Measurements from ENCODE around the gene SUGP1.

DNA sequence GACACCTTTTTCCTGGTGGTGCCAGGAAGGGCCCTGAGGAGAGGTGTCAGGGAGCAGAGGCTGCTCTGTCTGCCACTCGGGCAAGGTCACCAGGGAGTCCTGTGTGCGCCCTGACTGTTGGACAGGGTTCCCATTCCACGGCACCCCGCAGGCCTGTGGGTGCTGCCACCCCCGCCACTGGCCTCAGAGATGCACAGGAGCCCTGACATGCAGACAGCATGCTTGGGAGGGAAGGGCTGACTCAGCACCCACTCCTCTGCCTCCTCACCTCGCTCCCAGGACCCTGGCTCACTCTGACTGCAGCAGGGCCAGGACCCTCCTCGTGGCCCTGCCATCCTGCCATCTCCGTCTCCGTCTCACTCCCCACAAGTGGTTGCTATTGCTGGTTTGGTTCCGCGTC is 25.7 kb upstream of the SUGP1 start:
- TF ChIP-seq CTCF (conservative IDR thresholded peaks at IDR 0.05; ENCODE audit: low read depth, low read length) (no peak), RAD21 (IDR thresholded peaks at IDR 0.05; ENCODE audit: low read length) (no peak), POLR2A (IDR thresholded peaks at IDR 0.05; ENCODE audit: low read depth, low read length) (no peak), RFX5 (IDR thresholded peaks at IDR 0.05; ENCODE audit: low read depth, low read length) (no peak), FOS (IDR thresholded peaks at IDR 0.05; ENCODE audit: low read depth, low read length) (no peak), SMC3 (IDR thresholded peaks at IDR 0.05; ENCODE audit: low read depth, low read length) (no peak), MXI1 (IDR thresholded peaks at IDR 0.05; ENCODE audit: borderline replicate concordance, low read depth, low read length) (no peak), RCOR1 (IDR thresholded peaks at IDR 0.05; ENCODE audit: insufficient replicate concordance, low read length) (no peak), CEBPB (IDR thresholded peaks at IDR 0.05; ENCODE audit: low read depth, low read length) (no peak)
- TF ChIP-seq, protein P1, sequence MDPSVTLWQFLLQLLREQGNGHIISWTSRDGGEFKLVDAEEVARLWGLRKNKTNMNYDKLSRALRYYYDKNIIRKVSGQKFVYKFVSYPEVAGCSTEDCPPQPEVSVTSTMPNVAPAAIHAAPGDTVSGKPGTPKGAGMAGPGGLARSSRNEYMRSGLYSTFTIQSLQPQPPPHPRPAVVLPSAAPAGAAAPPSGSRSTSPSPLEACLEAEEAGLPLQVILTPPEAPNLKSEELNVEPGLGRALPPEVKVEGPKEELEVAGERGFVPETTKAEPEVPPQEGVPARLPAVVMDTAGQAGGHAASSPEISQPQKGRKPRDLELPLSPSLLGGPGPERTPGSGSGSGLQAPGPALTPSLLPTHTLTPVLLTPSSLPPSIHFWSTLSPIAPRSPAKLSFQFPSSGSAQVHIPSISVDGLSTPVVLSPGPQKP (IDR thresholded peaks at IDR 0.05; ENCODE audit: borderline replicate concordance, low read depth, low read length) = no peak
- TF ChIP-seq, protein P2, sequence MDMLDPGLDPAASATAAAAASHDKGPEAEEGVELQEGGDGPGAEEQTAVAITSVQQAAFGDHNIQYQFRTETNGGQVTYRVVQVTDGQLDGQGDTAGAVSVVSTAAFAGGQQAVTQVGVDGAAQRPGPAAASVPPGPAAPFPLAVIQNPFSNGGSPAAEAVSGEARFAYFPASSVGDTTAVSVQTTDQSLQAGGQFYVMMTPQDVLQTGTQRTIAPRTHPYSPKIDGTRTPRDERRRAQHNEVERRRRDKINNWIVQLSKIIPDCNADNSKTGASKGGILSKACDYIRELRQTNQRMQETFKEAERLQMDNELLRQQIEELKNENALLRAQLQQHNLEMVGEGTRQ (IDR thresholded peaks at IDR 0.05; ENCODE audit: low read depth, low read length) = no peak

Measured in IMR-90 (cell line).